ENCODE results near the gene PDLIM4. TPM values are rescaled to one million over a fixed set of nuclear protein-coding genes. Genes with fewer than 3 reads are reported as not detected.
A peak's percentile ranks its signal among the peaks of the same experiment; 100 is the strongest.

The PDLIM4 gene
- total RNA-seq, 1 donor from 2014 or later, result 2.0 TPM

DNA sequence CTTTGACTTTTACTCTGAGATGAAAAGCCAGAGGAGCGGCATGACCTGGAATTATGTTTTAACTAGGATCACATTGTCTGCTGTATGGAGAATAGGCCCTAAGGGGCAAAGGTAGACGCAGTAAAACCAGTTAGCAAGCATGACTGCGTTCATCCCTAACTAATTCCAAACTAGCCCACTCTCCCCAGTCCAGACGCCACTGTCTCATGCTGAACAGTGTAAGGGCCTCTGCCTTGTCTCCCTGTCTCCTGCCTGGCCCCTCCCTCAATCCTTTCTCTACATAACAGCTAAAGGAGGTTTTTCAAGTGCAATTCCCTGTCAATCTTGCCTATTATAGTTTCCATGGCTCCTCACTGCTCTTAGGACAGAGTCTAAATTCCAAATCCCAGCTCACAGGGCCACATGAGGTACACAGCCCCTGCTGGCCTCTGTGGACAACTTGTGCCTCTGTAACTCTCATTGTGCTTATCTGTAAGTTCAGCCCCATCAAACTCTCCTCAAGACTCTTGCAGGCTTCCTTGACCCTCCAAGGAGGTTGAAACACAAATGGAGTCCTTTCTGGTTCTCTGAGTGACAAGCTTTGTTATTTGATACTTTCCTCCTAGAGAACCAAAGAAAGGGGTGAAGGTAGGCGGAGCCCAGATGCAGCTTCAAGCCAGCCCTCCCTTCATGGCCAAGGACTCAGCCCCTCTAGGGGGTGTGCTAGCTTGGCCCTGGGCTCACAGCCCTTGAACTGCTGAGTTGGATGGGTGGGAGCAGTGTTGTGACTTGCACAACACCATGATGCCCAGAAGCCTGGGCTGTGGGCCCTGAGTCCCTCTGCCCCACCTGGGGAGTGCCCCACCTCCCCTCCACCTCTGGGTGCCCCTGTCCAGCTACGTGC lies 20.7 kb downstream of the PDLIM4 start:
- DNase-seq (ENCODE audit: low spot score), result no peak
- Mint-ChIP-seq H3K4me3 (no peak overlapping the region), H3K36me3 (ENCODE audit: low read depth) (no peaks in the 10 kb centered on the region), H3K27me3 (ENCODE audit: insufficient read depth) (peaks cover 20% of the 10 kb centered on the region), H3K4me1 (ENCODE audit: low read depth) (no peaks in the 10 kb centered on the region), H3K27ac (no peak overlapping the region), H3K9me3 (no peaks in the 10 kb centered on the region)
- intact Hi-C loops (cut with micrococcal nuclease), result no loop called here

DNA sequence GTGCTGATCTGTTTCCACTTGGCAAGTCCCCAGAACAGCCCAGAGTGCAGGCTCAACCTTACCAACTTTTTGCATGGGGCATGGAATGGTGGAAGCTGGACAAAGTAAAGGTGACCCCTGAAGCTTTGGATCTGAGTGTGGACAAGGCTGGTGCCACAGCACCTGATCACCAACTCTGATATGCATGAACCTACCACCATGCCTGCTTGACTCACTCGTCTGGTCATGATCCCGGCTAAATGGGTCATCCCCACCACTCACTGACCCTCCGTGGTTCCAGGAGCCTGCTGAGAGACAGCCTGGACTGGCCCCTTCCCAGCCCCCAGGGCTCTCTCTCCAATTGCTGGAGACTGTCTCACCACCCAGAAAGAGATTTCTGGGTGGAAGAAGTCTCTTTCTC lies 22.3 kb downstream of the PDLIM4 start:
- H3K36me3 Mint-ChIP-seq (ENCODE audit: low read depth), result no peaks in the 10 kb centered on the region
- no peaks in the 10 kb centered on the region for H3K4me1 Mint-ChIP-seq (ENCODE audit: low read depth)
- intact Hi-C loops (cut with micrococcal nuclease), result no loop called here
- peaks cover 15% of the 10 kb centered on the region for H3K27me3 Mint-ChIP-seq (ENCODE audit: insufficient read depth)
- H3K9me3 Mint-ChIP-seq, result no peaks in the 10 kb centered on the region
- H3K4me3 Mint-ChIP-seq, result no peak overlapping the region
- no peak for DNase-seq (ENCODE audit: low spot score)
- no peak overlapping the region for H3K27ac Mint-ChIP-seq

DNA sequence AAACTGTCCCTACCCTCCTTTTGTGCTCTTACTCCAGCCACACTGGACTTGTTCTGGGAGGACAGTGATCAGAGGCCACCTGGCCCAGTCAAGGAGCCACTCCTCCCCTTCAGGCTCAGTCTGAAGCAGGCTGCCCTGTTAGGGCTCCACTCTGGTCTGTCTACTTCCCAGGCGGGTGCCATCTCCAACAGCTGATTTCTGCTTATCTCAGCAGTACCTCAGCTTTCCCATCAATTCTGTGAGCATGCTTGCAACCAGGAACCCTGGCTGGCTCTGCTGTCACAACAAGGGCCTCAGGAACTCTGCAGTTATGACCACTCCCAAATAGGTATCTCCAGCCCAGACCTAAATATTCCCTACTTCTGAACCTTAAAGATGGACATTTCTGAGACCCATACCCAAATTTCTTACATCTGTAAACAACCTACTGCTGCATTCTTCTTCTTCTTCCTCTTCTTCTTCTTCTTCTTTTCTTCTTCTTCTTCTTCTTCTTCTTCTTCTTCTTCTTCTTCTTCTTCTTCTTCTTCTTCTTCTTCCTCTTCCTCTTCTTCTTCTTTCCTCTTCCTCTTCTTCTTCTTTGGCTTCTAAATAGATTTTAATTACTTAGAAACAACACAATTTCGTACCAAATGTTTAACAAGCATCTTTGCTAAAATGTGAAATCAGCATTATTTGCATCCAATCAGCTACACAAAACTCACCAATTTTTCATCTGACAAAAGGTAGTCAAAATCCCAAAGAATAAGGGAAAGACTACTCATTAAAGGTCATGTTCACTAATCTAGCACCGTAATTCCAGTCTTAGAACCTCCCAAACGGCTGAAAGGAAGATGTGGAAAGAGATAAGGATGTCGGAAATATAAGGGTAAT lies 23.1 kb downstream of the PDLIM4 start:
- H3K4me3 Mint-ChIP-seq, result no peak overlapping the region
- no peaks in the 10 kb centered on the region for H3K36me3 Mint-ChIP-seq (ENCODE audit: low read depth)
- H3K27ac Mint-ChIP-seq, result no peak overlapping the region
- no peak for DNase-seq (ENCODE audit: low spot score)
- no peaks in the 10 kb centered on the region for H3K9me3 Mint-ChIP-seq
- H3K4me1 Mint-ChIP-seq (ENCODE audit: low read depth), result no peaks in the 10 kb centered on the region
- peaks cover 10% of the 10 kb centered on the region for H3K27me3 Mint-ChIP-seq (ENCODE audit: insufficient read depth)
- intact Hi-C loops (cut with micrococcal nuclease), result no loop called here

DNA sequence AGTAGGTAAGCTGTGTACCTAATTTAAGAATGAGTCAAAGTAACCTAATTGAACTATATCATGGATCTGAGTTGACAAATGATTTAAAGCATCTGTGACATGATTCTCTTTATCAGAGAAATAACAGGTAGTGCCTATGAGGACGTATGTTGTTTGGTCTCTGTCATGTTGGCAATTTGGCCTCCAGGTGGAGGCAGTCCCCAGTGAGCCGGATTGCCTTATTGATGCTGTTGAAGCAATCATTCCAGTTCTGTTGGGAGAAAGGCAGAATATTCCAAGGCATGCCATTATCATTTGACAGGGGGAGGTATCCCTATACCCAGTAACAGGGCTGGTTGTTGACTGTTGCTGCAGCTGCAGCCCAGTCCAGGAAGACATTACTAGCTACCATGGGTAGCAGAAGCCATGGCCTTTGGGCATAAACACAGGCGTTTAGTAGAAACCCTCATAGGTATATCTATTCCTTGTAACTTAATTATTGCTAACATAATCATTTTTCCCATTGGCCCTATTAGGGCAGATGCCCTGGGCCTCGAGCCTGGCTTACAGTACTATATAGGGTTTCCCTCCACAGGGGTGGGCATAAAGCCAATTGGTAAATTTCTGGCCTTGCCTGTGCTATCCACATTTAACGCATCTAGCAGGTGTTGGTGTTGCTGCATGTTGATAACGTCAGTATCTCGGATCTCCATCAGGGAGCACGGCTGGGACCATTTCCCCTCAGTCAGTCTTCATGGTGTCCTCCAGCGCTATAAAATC lies 24.5 kb downstream of the PDLIM4 start:
- Mint-ChIP-seq H3K4me3 (no peak overlapping the region), H3K36me3 (ENCODE audit: low read depth) (no peaks in the 10 kb centered on the region), H3K27me3 (ENCODE audit: insufficient read depth) (peaks cover 10% of the 10 kb centered on the region), H3K27ac (no peak overlapping the region), H3K4me1 (ENCODE audit: low read depth) (no peaks in the 10 kb centered on the region), H3K9me3 (no peaks in the 10 kb centered on the region)
- DNase-seq (ENCODE audit: low spot score), result no peak
- intact Hi-C loops (cut with micrococcal nuclease), result no loop called here

DNA sequence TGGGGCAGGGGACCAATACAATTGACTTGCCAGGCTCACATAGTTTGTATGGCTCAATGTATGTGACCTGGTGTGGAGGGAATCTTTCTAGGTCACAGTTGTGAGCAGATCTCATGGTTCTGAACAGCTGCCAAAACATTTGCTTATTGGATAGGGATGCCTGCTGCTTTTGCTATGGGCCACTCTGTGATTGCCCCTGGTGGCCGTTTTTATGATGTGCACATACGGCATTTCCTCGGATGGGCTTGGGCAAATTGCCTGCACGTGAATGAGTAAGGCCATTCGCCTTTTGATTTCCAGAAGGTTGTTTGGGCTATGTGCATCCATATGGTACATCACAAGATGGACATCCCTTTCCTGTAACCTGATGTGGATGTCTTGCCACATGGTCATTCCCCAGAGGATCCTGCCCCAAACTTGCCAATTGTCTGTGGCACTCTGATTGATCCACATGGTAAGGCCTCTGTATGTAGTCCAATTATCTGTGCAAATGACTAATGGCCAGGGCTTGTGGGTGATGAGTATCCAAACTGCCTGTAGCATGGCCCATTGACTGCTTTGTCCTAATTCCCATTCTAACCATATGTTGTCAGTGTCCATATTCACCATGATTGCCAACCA lies 26.0 kb downstream of the PDLIM4 start:
- no peaks in the 10 kb centered on the region for H3K9me3 Mint-ChIP-seq
- H3K4me1 Mint-ChIP-seq (ENCODE audit: low read depth), result no peaks in the 10 kb centered on the region
- H3K27me3 Mint-ChIP-seq (ENCODE audit: insufficient read depth), result peaks cover 10% of the 10 kb centered on the region
- H3K36me3 Mint-ChIP-seq (ENCODE audit: low read depth), result peaks cover 5% of the 10 kb centered on the region
- intact Hi-C loops (cut with micrococcal nuclease), result no loop called here
- DNase-seq (ENCODE audit: low spot score), result no peak
- no peak overlapping the region for H3K4me3 Mint-ChIP-seq
- H3K27ac Mint-ChIP-seq, result no peak overlapping the region

DNA sequence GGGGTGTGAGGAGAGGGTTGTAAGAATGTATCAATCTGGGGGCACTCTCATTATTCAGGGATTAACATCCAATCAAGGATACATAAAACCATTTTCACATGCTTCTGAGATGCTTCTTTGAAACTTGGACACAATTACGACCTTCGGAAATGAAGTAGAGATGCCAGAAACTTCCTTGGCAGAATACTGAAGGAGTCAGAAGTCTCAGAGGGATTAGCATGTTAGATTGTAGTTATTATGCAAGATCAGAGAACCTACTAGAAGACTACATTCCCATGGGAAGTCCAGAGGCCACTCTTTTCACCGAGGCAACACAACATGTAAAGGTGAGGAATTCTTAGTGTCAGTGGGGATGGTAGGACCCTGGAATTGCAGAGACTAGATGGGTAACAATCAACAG lies 31.6 kb downstream of the PDLIM4 start:
- Mint-ChIP-seq H3K27me3 (ENCODE audit: insufficient read depth) (peaks cover 6% of the 10 kb centered on the region), H3K36me3 (ENCODE audit: low read depth) (peaks cover 5% of the 10 kb centered on the region), H3K4me1 (ENCODE audit: low read depth) (peaks cover 5% of the 10 kb centered on the region), H3K4me3 (no peak overlapping the region), H3K27ac (no peak overlapping the region), H3K9me3 (no peaks in the 10 kb centered on the region)
- no peak for DNase-seq (ENCODE audit: low spot score)
- intact Hi-C loops (cut with micrococcal nuclease), result no loop called here

DNA sequence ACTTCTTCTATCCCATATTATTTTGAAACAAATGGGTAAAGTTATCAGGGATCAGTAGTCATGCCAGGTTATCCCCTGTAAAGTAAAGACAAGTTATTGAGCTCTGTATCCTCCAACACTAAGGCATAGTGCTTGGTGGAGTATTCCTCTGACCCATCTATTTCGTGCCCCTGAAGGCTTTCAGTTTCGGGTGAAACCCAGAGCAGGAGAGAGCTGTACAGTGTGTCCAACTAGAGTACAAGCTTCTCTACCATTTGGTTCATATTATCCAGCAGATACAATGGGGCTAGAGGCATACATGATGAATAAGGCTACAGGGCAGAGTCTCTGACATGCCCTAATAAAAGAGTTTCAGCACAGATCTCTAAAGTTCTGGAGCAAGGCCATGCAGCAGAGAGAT lies 33.5 kb downstream of the PDLIM4 start:
- Mint-ChIP-seq H3K4me1 (ENCODE audit: low read depth) (peaks cover 18% of the 10 kb centered on the region), H3K27me3 (ENCODE audit: insufficient read depth) (peaks cover 13% of the 10 kb centered on the region), H3K4me3 (no peak overlapping the region), H3K27ac (no peak overlapping the region), H3K9me3 (no peaks in the 10 kb centered on the region), H3K36me3 (ENCODE audit: low read depth) (peaks cover 5% of the 10 kb centered on the region)
- intact Hi-C loops (cut with micrococcal nuclease), result loop anchor here (5.0 to 10.0 kb wide), 3 partner anchors 54 to 186 kb away; no protein-coding TSS in a partner anchor
- DNase-seq (ENCODE audit: low spot score), result no peak

DNA sequence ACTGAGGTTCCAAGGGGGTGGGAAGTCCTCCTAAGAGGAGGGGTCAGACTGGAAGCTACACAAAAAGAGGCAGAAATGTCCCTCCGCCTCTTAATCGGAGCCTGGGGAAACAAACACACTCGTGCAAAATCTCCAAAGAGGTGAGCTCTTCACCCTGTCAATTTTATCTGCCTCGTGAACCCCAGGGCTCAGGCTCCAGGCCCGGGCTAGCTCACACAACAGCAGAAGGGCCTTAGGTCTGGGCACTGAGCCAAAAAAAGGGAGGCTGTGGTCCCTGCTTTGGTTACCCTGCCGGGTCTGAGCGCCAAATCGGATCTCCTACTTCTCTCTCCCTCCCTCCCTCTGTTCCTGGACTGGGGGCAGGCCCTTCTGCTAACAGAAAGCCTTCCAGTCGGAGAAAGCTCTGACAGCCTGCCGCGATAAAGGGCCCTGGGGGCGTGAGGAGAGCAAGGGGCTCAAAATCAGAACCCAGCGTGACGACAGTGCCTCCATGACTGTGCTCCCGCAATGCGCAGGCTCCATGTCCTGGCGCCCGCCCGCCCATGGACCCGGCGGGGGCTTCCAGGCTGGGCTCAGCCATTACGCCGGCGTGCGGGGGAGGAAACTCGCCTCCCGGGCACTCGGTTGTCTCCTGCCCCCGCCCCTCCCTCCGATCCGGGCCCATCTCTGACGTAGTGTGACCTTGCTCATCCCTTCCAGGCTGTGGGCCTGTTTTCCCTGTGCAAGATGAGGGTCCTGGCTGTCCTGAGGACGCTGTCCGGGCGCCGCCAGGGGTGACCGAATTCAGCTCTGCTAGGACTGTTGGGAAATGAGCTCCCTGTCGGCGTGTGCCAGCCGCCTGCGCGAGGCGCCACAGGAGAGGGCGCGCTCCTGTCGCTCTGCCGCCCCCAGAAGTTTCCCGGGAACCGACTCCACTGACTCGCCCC lies 35.8 kb downstream of the PDLIM4 start:
- Mint-ChIP-seq H3K4me1 (ENCODE audit: low read depth) (peaks cover 30% of the 10 kb centered on the region), H3K27me3 (ENCODE audit: insufficient read depth) (peaks cover 15% of the 10 kb centered on the region), H3K9me3 (no peaks in the 10 kb centered on the region), H3K27ac (peak overlapping the region; percentile 75), H3K36me3 (ENCODE audit: low read depth) (peaks cover 2% of the 10 kb centered on the region), H3K4me3 (peak overlapping the region; percentile 93)
- peak; percentile 53 for DNase-seq (ENCODE audit: low spot score)
- intact Hi-C loops (cut with micrococcal nuclease), result loop anchor here (1.0 to 10.0 kb wide), 6 partner anchors 56 to 758 kb away; partner anchors contain the start of genes GDF9 and UQCRQ

DNA sequence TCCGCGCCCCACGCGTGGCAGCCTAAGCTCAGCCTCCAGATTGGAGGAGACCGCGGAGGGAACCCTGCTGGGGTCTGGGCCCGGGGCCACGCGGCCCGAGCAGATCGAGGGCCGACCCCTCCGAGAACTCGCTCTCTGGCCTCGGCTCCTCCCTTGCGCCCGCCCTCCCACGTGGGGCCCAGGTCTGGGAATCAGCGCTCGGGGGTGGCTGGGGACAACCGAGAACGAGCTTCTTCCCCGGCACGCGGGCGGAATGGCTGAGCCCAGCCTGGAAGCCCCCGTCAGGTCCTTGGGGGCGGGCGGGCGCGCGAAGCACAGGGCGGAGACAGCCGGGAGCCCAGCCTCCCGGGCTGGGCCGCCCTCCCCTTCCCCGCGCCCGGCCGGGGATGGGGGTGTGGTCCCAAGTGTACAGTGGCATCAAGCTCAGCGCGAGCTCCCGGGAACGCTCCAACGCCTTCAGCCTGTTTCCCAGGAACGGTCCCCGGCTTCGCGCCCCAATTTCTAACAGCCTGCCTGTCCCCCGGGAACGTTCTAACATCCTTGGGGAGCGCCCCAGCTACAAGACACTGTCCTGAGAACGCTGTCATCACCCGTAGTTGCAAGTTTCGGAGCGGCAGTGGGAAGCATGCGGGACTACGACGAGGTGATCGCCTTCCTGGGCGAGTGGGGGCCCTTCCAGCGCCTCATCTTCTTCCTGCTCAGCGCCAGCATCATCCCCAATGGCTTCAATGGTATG lies 36.7 kb downstream of the PDLIM4 start, which contains the start of gene SLC22A4:
SLC22A4 (plus strand) TSS at position 403 of the 736 bp plus-strand sequence; CDS start at position 626, 223 bp downstream.
- Mint-ChIP-seq H3K27me3 (ENCODE audit: insufficient read depth) (peaks cover 15% of the 10 kb centered on the region), H3K4me3 (peak within 1 kb of the TSS; percentile 93), H3K36me3 (ENCODE audit: low read depth) (no peaks in the 10 kb centered on the region), H3K27ac (peak within 1 kb of the TSS; percentile 95), H3K4me1 (ENCODE audit: low read depth) (peaks cover 32% of the 10 kb centered on the region), H3K9me3 (no peaks in the 10 kb centered on the region)
- peak; percentile 66 for DNase-seq (ENCODE audit: low spot score)
- intact Hi-C loops (cut with micrococcal nuclease), result loop anchor here (1.0 to 10.0 kb wide), 10 partner anchors 21 to 757 kb away; partner anchors contain the start of genes GDF9, SLC22A5 and UQCRQ

DNA sequence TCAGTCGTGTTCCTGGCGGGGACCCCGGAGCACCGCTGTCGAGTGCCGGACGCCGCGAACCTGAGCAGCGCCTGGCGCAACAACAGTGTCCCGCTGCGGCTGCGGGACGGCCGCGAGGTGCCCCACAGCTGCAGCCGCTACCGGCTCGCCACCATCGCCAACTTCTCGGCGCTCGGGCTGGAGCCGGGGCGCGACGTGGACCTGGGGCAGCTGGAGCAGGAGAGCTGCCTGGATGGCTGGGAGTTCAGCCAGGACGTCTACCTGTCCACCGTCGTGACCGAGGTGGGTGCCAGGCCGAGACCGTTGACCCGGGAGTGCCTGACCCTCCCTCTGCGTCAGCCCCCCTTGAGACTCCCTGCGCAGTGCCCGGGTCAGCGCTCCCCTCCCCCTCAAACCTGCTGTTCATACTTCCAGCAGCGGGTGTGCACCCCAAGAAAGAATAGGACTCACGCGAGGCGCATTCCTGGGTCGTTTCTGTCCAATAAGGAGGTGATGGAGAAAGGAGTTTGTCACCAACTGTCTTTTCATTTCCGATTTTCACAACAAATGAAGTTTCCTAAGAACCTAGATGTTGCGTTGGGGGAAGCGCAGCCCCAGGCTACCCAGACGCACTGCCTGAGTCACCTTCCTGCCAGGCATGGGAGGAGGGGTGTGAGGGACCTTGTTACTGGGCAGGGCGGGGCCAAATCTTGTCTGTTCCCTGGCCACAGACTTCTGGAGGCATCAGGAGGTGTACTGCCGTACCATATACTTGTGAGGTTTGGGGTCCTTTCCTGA lies 37.4 kb downstream of the PDLIM4 start:
- no peaks in the 10 kb centered on the region for H3K9me3 Mint-ChIP-seq
- peaks cover 15% of the 10 kb centered on the region for H3K27me3 Mint-ChIP-seq (ENCODE audit: insufficient read depth)
- H3K36me3 Mint-ChIP-seq (ENCODE audit: low read depth), result no peaks in the 10 kb centered on the region
- H3K4me3 Mint-ChIP-seq, result peak overlapping the region; percentile 93
- peaks cover 32% of the 10 kb centered on the region for H3K4me1 Mint-ChIP-seq (ENCODE audit: low read depth)
- intact Hi-C loops (cut with micrococcal nuclease), result loop anchor here (1.0 to 10.0 kb wide), 7 partner anchors 22 to 230 kb away; partner anchors contain the start of gene SLC22A5
- peak overlapping the region; percentile 95 for H3K27ac Mint-ChIP-seq
- DNase-seq (ENCODE audit: low spot score), result peak; percentile 60

Measured in activated T-helper 1 cell treated with anti-CD3 and anti-CD28 coated beads, Interleukin-12 subunit alpha, Interleukin-12 subunit beta, Interleukin-2, Interleukin-4 antibody, amounts not matched to agents 30 ng/mL and 10 ng/mL and 1 ng/mL, durations not matched to agents 14 hours and 24 hours and 36 hours (primary cell).